Fibroblast of upper back skin (primary cell): ENCODE measurements around the gene CAMK2N1.
"Not testable (repeated sequence)": the region's sequence is repeated elsewhere in the genome, so short reads cannot be mapped to it uniquely, and the experiment has no call there.

ENCODE experiments used
- DNase-seq: peaks from one replicate; pipeline ENCODE4 v3.0.0-alpha.2; 2013

CAMK2N1 gene

GRCh38 chr1:20485527-20486456, at the start of gene CAMK2N1:
Gene CAMK2N1 (minus strand): TSS chr1:20486210. CDS start chr1:20485379, 831 bp downstream.
- peak; percentile 43 for DNase-seq

- DNase-seq, result no peak
Observed at GRCh38 chr1:20534659-20535417, 48.8 kb upstream of the CAMK2N1 start.

GRCh38 chr1:20533635-20534034, 47.6 kb upstream of the CAMK2N1 start:
- DNase-seq, result no peak

- DNase-seq, result no peak
Observed at GRCh38 chr1:20530901-20531300, 44.9 kb upstream of the CAMK2N1 start.

- DNase-seq, result no peak
Observed at GRCh38 chr1:20530306-20530705, 44.3 kb upstream of the CAMK2N1 start.

- no peak for DNase-seq
Observed at GRCh38 chr1:20528221-20528620, 42.2 kb upstream of the CAMK2N1 start.

- DNase-seq, result no peak
Observed at GRCh38 chr1:20526267-20526666, 40.3 kb upstream of the CAMK2N1 start.

- DNase-seq, result peak; percentile 79
Observed at GRCh38 chr1:20521960-20522861, 36.2 kb upstream of the CAMK2N1 start.

GRCh38 chr1:20519609-20520262, 33.7 kb upstream of the CAMK2N1 start:
- not testable (repeated sequence) for DNase-seq

- peak; percentile 18 for DNase-seq
Observed at GRCh38 chr1:20511518-20512428, 25.8 kb upstream of the CAMK2N1 start.

- no peak for DNase-seq
Observed at GRCh38 chr1:20508411-20508771, 22.4 kb upstream of the CAMK2N1 start.

- DNase-seq, result peak; percentile 91
Observed at GRCh38 chr1:20507564-20508410, 21.8 kb upstream of the CAMK2N1 start, which contains the start of gene MUL1. Gene MUL1 (minus strand): TSS chr1:20508151. CDS start chr1:20508024, 127 bp downstream.

GRCh38 chr1:20507248-20507563, 21.2 kb upstream of the CAMK2N1 start:
- DNase-seq, result no peak

- no peak for DNase-seq
Observed at GRCh38 chr1:20505488-20505887, 19.5 kb upstream of the CAMK2N1 start.

- DNase-seq, result no peak
Observed at GRCh38 chr1:20500716-20501115, 14.7 kb upstream of the CAMK2N1 start.

- no peak for DNase-seq
Observed at GRCh38 chr1:20499718-20500117, 13.7 kb upstream of the CAMK2N1 start.

- no peak for DNase-seq
Observed at GRCh38 chr1:20499105-20499504, 13.1 kb upstream of the CAMK2N1 start.

- no peak for DNase-seq
Observed at GRCh38 chr1:20498116-20498515, 12.1 kb upstream of the CAMK2N1 start.

GRCh38 chr1:20497506-20497905, 11.5 kb upstream of the CAMK2N1 start:
- no peak for DNase-seq

GRCh38 chr1:20496725-20497383, 10.8 kb upstream of the CAMK2N1 start:
- DNase-seq, result not testable (repeated sequence)
